ENCODE results near the gene PHACTR2.
"Not testable (repeated sequence)": the region's sequence is repeated elsewhere in the genome, so short reads cannot be mapped to it uniquely, and the experiment has no call there.

Gene PHACTR2

DNA sequence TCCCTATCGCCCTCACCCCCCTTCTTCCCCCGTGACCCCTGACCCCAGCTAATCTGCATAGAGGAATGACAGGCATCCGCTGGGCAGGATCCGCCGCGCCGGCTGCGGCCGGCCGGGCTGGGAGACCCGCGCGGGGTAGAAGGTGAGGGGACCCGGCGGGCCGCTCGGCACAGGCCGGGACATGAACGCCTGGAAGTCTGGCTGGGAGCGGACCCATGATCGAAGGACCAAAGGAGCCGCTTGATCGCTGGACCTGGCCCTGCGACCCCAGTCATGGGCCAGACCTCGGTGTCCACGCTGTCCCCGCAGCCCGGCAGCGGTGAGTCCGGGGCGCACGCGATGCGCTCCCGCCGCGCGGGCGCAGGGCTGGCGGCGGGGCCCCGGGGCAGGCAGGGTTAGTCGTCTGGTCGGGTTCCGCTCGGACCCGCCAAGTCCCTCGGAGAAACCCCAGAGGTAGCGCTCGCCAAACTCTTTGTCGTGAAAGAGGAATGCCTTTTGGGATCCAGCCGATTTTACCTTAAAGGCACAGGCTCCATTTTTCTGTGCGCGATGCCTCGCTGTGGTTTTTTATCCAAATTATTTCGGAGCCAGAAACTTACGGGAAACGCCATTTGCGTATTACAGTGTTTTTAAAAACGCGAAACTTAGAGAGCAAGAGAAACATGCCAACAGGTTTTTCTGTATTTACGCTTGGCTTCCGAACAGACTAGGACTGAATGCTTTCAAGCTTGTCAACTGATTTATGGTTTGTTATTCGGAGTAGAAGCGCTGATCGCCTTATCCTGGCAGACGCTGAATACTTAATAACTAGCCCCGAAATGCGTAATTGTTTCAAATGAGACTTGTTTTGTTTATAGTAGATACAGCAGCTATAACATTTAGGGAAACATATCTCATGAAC lies at the start of gene PHACTR2:
Gene PHACTR2, plus strand, starts transcription at position 75 of the 901 bp plus-strand sequence. Its CDS starts 199 bp downstream, at position 274.
- peak; percentile 92 for DNase-seq

DNA sequence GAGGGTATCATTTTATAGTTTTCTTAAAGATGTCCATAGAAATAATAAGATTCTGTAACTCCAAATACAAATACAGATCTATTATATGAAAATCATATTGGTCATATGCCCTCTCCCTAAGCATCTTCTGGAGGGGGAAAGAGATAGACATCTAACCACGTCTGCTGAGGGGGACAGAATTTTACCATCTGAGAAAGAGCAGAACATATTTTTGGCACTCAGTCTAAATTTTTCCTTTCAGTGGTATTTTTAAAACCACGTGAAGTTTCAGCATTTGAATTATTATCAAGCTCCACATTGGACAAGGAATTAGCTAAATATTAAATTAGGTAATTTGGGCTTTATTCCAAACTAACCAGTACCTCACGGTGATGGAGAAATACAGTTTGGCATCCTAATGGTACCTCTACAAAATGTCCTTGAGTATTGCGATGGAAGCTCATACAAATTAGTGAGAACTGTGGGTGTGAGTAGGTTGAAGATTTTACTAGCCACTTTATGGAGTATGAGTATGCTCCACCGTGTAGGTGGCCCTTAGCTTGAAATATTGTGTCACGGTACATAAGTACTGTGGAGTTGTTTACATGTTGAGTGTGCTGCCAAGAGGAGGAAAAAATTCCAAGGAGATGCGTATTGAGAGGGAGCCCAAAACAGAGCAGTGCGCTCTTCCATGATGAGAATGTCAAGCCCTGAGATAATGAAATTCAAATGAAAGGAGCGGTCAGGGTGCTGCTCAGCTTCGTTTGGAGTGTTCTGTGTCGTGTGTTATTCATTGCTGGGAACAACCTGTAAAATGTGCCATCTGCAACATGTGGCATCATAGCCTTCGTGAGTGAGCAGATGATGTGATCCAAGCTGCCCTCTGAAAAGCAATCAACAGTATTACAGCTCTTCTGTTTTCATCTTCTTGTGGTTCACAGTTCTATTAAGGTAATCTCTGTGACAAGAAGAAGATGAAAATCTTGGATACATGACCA lies 48.4 kb upstream of the PHACTR2 start:
- no peak for DNase-seq

DNA sequence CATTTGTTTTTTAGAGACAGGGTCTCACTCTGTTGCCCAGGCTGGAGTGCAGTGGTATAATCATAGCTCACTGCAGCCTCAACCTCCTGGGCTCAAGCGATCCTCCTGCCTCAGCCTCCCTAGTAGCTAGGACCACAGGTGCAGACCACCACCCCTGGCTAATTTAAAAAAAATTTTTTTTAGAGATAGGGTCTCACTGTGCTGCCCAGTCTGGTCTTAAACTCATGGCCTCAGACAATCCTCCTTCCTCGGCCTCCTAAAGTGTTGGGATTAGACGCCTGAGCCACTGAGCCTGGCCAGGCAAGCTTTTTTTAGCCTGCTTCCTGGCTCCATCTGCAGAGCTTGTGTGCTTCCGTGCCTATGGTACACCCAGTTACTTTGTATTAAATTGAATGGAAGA lies 46.6 kb upstream of the PHACTR2 start:
- not testable (repeated sequence) for DNase-seq

DNA sequence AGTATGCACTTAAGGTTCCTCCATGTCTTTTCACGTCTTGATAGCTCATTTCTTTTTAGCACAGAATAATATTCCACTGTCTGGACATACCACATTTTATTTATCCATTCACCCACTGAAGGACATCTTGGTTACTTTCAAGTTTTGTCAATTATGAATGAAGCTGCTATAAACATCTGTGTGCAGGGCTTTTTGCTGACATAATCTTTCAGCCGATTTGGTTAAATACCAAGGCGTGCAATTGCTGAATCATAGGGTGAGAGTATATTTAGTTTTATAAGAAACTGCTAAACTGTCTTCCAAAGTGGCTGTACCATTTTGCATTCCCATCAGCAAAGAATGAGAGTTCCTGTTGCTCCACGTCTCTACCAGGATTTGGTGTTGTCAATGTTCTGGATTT lies 44.9 kb upstream of the PHACTR2 start:
- DNase-seq = no peak

DNA sequence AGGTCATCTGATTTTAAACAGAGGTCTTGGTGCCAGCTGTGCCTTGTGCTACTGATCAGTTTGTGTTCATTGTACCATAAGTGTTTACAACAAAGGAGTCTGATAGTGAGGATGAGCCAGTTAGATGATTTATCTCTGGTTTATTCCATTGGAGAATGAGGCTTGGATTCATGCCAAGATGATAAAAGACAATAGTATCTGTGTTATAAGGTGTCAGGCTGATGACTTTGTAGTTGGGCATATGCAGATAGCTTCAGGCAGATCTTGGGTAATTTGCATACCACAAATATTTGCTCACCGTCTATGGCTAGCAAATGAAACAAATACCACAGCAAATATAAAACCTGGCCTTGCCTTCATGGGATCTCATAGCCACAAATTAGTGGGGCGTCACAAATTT lies 43.3 kb upstream of the PHACTR2 start:
- DNase-seq = no peak

DNA sequence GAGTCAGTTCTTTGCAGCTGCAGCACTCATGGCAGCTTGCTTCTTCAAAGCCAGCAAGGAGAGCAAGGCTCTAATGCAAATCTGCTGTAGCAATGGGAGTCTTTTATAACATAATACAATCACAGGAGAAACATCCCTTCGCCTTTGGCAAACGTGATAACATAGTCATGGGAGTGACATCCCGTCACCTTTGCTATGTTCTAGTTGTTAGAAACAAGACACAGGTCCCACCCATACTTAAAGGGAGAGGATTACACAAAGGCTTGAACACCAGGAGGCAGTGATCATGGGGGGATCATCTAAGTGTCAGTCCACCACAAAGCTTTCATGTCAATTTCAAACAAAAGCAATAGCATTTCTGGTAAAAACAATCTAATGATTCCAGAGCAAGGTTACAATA lies 40.1 kb upstream of the PHACTR2 start:
- no peak for DNase-seq

DNA sequence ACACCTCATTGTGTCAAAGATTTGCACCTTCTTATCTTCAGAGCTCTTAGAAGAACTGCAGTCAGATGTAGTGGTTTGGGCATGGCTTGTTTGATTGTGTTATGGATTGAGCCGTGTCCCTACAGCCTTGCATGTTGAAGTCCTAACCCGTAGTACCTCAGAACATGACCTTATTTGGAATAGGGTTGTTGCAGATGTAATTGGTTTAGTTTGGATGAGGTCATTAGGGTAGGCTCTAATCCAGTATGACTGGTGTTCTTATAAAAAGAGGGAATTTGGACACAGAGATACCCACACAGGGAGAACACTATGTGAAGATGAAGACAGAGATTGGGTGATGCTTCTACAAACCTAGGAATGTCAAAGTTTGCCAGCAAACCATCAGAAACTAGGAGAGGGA lies 35.4 kb upstream of the PHACTR2 start:
- no peak for DNase-seq

DNA sequence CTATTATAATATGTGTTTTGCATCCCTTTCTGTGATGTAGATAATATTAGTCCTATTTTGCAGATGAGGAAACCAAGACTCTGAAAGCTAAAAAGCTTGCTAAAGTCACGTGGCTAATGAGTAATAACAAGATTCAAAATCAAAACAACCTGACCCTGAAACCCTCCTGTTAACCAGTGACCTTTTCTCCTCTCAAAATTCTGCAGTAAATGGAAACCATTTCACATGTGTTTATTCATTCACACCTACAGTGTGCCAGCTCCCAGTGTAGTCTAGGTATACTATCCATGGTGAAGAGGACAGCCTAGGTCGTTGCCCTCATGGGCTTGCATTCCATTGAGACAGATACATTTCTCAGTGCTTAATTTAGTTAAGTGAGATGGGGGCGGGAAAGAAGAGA lies 30.6 kb upstream of the PHACTR2 start:
- no peak for DNase-seq

DNA sequence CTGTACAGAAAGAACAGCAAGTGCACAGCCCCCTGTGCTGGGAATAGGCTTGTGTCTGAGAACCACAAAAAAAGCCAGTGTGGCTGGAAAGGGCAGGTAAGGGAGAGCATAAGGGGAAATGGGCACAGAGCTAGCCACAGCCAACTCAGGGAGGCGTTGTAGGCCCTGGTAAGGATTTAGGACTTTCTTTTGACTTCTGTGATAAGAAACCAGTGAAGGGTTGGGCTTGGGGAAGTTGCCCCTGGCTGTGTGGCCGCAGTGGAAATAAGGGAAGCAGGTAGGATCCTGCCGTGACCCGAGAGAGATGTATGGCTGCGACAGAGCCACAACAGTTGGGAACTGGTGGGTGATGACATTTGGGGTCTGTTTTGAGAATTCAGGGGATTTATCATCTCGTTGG lies 30.0 kb upstream of the PHACTR2 start:
- DNase-seq = no peak

DNA sequence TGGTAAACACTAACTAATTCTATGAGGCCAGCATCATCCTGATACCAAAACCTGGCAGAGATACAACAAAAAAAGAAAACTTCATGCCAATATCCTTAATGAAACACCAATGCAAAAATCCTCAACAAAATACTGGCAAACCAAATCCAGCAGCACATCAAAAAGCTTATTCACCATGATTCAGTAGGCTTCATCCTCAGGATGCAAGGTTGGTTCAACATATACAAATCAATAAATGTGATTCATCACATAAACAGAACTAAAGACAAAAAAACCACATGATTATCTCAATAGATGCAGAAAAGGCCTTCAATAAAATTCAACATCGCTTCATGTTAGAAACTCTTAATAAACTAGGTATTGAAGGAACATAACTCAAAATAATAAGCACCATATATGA lies 28.4 kb upstream of the PHACTR2 start:
- DNase-seq = not testable (repeated sequence)

DNA sequence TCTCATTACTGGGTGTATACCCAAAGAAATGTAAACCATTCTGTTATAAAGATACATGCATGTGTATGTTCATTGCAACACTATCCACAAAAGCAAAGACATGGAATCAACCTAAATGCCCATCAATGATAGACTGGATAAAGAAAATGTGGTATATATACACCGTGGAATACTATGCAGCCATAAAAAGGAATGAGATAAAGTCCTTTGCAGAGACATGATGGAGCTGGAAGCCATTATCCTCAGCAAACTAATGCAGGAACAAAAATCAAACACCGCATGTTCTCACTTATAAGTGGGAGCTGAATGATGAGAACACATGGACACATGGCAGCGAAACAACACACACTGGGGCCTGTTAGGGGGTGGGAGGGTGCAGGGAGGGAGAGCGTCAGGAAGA lies 26.4 kb upstream of the PHACTR2 start:
- not testable (repeated sequence) for DNase-seq

DNA sequence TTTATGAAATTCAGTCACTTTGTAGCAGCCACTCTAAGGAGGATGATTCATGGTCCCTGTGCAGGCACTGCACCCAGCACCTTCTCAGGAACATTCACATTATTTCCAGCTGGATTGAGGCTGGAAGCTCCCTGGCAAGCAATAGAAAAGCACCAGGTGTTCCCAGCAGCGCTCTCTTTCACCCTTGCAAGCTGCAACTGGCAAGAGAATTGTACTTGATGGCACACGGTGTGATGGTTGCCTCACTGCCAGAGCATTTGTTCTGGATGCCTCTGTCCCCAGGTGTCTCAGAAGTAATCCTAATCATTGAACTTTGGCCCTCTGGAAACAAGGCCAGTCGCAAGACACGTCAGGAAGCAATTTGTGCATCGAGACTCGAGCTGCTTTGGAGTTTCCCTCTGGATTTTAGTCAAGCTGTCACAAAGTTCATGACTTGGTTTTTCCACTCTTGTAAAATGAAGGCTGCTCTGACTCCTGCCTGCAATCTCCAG lies 24.9 kb upstream of the PHACTR2 start:
- no peak for DNase-seq

DNA sequence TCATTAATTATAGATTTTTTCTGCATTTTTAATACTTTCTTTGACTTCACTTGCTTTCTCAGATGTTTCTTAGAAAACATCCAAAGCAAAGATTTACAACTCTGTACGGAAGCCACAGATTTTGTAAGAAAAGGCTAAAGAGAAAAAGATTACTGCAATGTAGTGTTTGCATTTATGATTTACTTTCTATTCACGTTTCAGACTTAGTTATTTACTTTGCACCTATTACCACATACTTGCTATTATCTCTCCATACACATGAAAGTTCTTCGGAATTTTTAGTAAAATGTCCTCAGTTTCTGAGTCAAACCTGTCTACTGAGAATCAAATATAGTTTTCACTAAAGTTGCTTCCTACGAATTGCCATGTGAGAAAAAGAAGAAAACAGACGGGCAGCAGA lies 22.2 kb upstream of the PHACTR2 start:
- DNase-seq = no peak

DNA sequence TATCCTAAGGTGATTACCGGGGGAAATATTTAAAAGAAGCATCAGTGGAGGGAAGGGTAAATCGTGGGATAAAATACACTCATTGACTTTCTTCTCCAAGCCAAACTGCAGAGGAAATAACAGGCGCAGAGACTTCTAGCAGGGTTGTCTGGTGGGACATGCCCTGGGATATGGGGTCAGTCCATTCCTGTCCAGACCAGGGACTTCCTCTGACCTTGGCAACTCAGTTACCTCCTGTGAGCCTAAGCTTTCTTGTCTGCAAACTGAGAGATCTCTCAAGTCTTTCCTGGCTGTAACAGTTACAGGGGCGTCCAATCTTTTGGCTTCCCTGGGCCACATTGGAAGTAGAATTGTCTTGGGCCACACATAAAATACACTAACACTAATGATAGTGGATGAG lies 21.7 kb upstream of the PHACTR2 start:
- no peak for DNase-seq

DNA sequence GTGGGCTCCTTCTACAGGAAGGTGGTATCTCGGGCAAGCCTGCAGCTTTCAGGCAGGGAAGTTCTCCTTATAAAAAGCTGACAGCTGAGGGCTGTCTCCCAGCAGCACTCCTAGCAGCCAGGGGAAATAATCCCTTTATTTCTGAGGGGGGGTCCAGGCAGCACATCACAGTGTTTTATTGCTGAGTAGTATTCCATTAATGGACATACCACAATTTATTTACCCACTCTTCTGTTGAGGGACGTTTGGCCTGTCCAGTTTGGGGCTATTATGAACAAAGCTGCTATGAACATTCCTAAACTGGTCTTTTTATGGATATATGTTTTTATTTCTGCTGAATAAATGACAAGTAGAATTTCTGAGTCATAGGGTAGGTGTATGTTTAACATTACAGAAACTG lies 20.0 kb upstream of the PHACTR2 start:
- DNase-seq = no peak

DNA sequence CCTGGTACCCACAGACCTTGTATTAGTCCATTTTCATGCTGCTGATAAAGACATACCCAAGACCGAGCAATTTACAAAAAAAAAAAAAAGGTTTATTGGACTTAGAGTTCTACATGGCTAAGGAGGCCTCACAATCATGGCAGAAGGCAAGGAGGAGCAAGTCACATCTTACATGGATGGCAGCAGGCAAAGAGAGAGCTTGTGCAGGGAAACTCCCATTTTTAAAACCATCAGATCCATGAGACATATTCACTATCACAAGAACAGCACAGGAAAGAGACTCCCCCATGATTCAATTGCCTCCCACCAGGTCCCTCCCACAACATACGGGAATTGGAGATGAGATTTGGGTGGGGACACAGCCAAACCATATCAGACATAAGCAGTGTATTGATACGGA lies 17.6 kb upstream of the PHACTR2 start:
- DNase-seq = not testable (repeated sequence)

DNA sequence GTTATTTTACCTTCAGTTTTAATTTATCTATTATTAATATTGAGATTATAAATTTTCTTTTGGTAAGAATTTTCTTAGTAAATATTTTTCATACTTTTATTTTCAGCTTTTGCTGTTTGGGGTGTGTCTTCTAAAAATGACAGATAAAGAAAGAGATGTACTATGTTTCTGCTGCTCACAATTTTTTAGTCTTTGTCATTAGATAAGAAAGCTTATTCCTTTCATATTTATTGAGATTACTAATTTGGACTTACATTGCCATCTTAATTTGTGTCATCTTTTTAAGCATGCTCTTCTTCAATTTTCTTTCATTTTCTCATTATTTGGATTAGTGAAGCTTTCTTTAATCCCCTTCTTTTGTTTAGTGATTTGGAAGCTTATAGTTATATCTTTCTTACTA lies 13.6 kb upstream of the PHACTR2 start:
- DNase-seq = no peak

DNA sequence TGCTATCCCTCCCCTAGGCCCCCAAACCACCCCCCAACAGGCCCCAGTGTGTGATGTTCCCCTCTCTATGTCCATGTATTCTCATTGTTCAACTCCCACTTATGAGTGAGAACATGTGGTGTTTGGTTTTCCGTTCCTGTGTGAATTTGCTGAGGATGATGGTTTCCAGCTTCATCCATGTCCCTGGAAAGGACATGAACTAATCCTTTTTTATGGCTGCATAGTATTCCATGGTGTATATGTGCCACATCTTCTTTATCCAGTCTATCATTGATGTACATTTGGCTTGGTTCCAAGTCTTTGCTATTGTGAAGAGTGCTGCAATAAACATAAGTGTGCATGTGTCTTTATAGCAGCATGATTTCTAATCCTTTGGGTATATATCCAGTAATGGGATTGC lies 11.8 kb upstream of the PHACTR2 start:
- not testable (repeated sequence) for DNase-seq

DNA sequence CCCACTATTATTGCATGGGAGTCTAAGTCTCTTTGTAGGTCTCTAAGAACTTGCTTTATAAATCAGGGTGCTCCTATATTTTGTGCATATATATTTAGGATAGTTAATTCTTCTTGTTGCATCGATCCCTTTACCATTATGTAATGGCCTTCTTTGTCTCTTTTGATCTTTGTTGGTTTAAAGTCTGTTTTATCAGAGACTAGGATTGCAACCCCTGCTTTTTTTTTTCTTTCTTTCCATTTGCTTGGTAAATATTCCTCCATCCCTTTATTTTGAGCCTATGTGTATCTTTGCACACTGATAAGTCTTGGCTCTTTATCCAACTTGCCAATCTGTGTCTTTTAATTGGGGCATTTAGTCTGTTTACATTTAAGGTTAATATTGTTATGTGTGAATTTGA lies 8.3 kb upstream of the PHACTR2 start:
- DNase-seq = not testable (repeated sequence)

DNA sequence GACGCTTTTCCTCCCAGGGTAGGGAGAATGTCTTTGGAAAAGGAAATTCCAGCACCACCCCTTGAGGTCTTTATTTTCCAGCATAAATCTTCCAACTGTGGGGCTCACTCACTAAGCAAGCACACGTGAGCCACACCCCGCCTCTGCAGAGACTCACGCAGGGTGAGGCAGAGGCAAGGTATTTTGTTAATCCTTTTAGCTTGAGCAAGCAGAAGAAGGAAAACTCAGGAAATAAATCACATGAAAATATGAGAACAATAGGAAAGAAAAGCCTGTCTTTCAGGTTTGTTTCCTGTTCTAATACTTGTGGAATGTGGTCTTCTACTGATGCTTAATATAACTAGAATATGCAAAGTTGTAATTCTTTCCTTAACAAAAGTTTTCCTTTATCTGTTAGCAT lies 4.1 kb upstream of the PHACTR2 start:
- peak; percentile 68 for DNase-seq

DNA sequence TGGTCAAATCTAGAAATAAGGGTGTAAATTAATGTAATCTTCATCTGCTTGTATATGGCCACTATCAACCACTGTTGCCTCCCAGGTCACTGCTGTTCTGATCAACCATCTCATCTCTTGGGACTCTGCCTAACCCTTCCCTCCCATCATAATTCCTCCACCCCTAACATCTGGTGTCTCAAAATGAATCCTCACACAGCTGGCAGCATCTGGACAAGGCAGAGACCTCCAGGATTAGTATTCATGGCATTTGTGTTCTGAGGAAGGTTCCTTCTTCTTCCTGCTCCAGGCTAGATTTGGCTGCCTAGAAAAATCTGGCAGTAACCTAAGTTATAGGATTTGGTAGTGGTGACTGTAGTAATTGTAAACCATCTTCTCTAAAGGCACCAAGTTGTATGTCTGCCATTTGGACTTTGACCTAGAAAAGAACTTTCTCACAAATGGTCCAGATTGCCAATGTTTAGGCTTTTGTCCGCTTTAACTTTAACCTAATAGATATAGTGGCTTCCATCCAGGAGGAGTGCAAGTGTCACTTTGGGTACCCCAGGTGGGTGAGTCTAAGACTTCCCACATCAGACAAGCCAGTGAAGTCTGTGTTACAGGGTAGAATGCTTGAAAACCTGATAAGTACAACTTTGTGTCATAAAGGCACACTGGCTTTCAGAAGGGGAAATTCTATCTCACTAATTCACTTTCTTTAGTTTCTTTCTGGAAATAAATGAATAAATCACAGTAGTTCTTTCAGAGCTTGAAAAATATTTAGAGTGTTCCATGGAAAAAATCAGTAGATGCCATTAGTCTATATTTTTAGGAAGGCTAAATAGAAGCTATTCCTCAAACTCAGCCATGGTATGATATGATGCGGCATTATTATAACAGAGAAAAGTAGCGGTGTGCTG lies 3.0 kb upstream of the PHACTR2 start:
- peak; percentile 53 for DNase-seq

DNA sequence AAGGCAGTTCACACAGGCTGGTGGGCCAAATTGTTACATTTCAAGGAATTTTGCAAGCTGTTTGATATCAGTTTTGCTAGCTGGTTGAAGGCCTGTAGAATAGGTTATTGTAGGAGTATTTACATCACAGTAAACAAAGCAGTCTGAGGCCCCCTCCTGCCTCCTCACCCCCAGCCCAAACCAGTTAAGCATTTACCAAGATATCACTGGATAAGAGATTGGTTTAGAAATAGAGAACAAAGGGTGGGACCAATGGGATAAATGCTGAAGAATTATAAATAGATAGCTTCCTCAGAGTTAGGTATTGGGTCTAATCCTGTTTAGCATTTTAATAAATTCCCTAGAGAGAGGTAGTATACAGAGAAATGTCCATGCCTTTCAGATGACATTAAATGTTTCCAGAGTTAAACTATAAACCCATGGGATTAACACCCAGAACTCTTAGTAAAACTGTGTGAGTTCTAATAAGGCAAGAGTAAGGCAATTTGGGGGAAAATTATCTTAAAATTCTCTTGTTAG lies 2.3 kb upstream of the PHACTR2 start:
- no peak for DNase-seq

Measured in left hindlimb (tissue), 1 donor.